GM23248 (cell line): ENCODE measurements around the gene EML4. TPM values are rescaled to one million over a fixed set of nuclear protein-coding genes. Genes with fewer than 3 reads are reported as not detected.

Experiments
- DNase-seq: peaks from one replicate; pipeline ENCODE4 v3.0.0-alpha.2; 2015
- H2AFZ ChIP-seq: fragments of 200-600 bp; sonication (generic); 2 replicates; pipeline ENCODE4 v1.6.1; 2016; ENCODE audit warnings: antibody characterized with exemption
- H3F3A ChIP-seq: fragments of 200-600 bp; sonication (generic); 2 replicates; pipeline ENCODE4 v1.6.1; 2016; ENCODE audit warnings: mild to moderate bottlenecking, antibody characterized with exemption, mixed run types; ENCODE audit not compliant: insufficient read depth
- H3K27ac ChIP-seq: fragments of 200-600 bp; sonication (generic); 2 replicates; pipeline ENCODE4 v1.5.1; 2016; ENCODE audit warnings: mild to moderate bottlenecking
- H3K27me3 ChIP-seq: fragments of 200-600 bp; sonication (generic); replicated peaks from 2 replicates; pipeline ENCODE4 v1.6.1; 2016; ENCODE audit warnings: mild to moderate bottlenecking; ENCODE audit not compliant: insufficient read depth
- H3K36me3 ChIP-seq: fragments of 200-600 bp; sonication (generic); 2 replicates; pipeline ENCODE4 v1.6.1; 2016; ENCODE audit warnings: low read depth, mild to moderate bottlenecking
- H3K4me1 ChIP-seq: fragments of 200-600 bp; sonication (generic); 2 replicates; pipeline ENCODE4 v1.6.1; 2016; ENCODE audit warnings: mild to moderate bottlenecking; ENCODE audit not compliant: insufficient read depth
- H3K4me2 ChIP-seq: fragments of 200-600 bp; sonication (generic); one replicate; pipeline ENCODE4 v1.6.1; 2016; ENCODE audit warnings: mild to moderate bottlenecking; ENCODE audit not compliant: unreplicated experiment
- H3K4me3 ChIP-seq: fragments of 200-600 bp; sonication (generic); 2 replicates; pipeline ENCODE4 v1.5.1; 2016; ENCODE audit warnings: mild to moderate bottlenecking
- H3K79me2 ChIP-seq: fragments of 200-600 bp; sonication (generic); 2 replicates; pipeline ENCODE4 v1.6.1; 2016; ENCODE audit warnings: mild to moderate bottlenecking; ENCODE audit not compliant: insufficient read depth
- H3K9ac ChIP-seq: fragments of 200-600 bp; sonication (generic); 2 replicates; pipeline ENCODE4 v1.6.1; 2016; ENCODE audit warnings: mild to moderate bottlenecking
- H3K9me2 ChIP-seq: fragments of 200-600 bp; sonication (generic); 2 replicates; pipeline ENCODE4 v1.6.1; 2016; ENCODE audit warnings: mixed run types, mild to moderate bottlenecking, moderate library complexity; ENCODE audit not compliant: insufficient read depth
- H3K9me3 ChIP-seq: fragments of 200-600 bp; sonication (generic); one replicate; pipeline ENCODE4 v1.6.1; 2017; ENCODE audit warnings: low read depth
- H4K20me1 ChIP-seq: fragments of 200-600 bp; sonication (generic); 2 replicates; pipeline ENCODE4 v1.6.0; 2016; ENCODE audit not compliant: insufficient read depth
- EZH2 ChIP-seq: fragments of 200-600 bp; sonication (generic); IDR thresholded peaks from 2 replicates; pipeline ENCODE4 v1.6.1; 2018; ENCODE audit warnings: antibody characterized with exemption, mild to moderate bottlenecking; ENCODE audit not compliant: insufficient read depth, poor library complexity, severe bottlenecking
- EZH2phosphoT487 ChIP-seq: fragments of 200-600 bp; sonication (generic); IDR thresholded peaks from 2 replicates; pipeline ENCODE4 v1.6.1; 2018; ENCODE audit warnings: antibody characterized with exemption, moderate library complexity, mild to moderate bottlenecking, low read depth; ENCODE audit not compliant: insufficient read depth
- WGBS, 2 experiments: methylation state at CpG; one replicate each; pipeline ENCODE4 v1.1.6; 2015 to 2017; ENCODE audit warnings: low lambda C conversion rate in 2 of 2, low coverage in 1 of 2; ENCODE audit errors: missing lambda C conversion rate in 2 of 2; 5-methylcytosine and 5-hydroxymethylcytosine counted together
- in situ Hi-C: fragments of 300-500 bp; cut with MboI; formaldehyde crosslinking; loops from 2 replicates; pipeline ENCODE4 v1.15.0; 2020
- polyA plus RNA-seq: library from polyadenylated mRNA; unstranded; fragments of >200 nt; fragmentation: Nextera tagmentation; extraction: Ambion mirVana; gene quantifications from 2 replicates; pipeline ENCODE4 v1.2.1, GENCODE V29; 2016
- total RNA-seq: library from RNA; depleted of rRNA; stranded (reverse); fragments of >200 nt; shearing (Covaris generic); gene quantifications from 2 replicates; pipeline ENCODE4 v1.2.3, GENCODE V29; 2014

The EML4 gene
- total and polyA plus RNA-seq, 2 experiments from 2014 or later = 19.3 to 21.7 TPM

GRCh38 chr2:42307180-42307579, 138.0 kb downstream of the EML4 start:
- H3K36me3 ChIP-seq = peaks cover 16% of the 10 kb centered on the region; the same call in 1 of the 2 replicates
- DNase-seq = no peak
- H3K27ac ChIP-seq = no peak overlapping the region
- no peaks in the 10 kb centered on the region for H3K4me1 ChIP-seq
- no peaks in the 10 kb centered on the region for H3K9me2 ChIP-seq
- H3K79me2 ChIP-seq = no peaks in the 10 kb centered on the region
- H4K20me1 ChIP-seq = no peaks in the 10 kb centered on the region
- H3F3A ChIP-seq = no peaks in the 10 kb centered on the region
- in situ Hi-C loops = loop anchor here (25.0 kb wide), 1 partner anchor 445 kb away; no protein-coding TSS in a partner anchor
- no peak overlapping the region for H2AFZ ChIP-seq
- H3K4me2 ChIP-seq = no peak overlapping the region
- no peaks in the 10 kb centered on the region for H3K9me3 ChIP-seq
- H3K27me3 ChIP-seq = no peaks in the 10 kb centered on the region
- TF ChIP-seq EZH2 (no peak), EZH2phosphoT487 (no peak)
- no peak overlapping the region for H3K9ac ChIP-seq
- no peak overlapping the region for H3K4me3 ChIP-seq

DNA sequence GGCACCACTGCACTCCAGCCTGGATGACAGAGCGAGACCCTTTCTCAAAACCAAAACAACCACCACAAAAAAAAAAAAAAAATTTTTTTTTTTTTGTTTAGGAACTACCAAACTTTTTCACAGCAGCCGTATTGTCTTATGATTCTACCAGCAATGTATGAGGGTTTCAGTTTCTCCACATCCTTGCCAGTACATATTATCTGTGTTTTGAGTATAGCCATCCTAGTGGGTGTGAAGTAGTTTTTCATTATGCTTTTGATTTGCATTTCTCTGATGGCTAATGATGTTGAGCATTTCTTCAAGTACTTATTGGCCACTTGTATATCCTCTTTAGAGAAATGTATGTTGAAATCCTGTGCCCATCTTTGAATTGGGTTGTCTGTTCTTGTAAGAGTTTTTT, 140.2 kb downstream of the EML4 start:
- Histone ChIP-seq H3K36me3 (peaks cover 9% of the 10 kb centered on the region; the same call in 1 of the 2 replicates), H2AFZ (no peak overlapping the region), H3K27ac (no peak overlapping the region), H3K4me1 (peaks cover 7% of the 10 kb centered on the region), H3K4me2 (no peak overlapping the region), H3F3A (peaks cover 10% of the 10 kb centered on the region), H3K79me2 (no peaks in the 10 kb centered on the region), H3K9ac (no peak overlapping the region), H3K4me3 (no peak overlapping the region), H3K27me3 (no peaks in the 10 kb centered on the region), H3K9me3 (no peaks in the 10 kb centered on the region), H4K20me1 (no peaks in the 10 kb centered on the region), H3K9me2 (no peaks in the 10 kb centered on the region)
- WGBS, 2 experiments = 91 to 100% methylated on average over 2 of the region's 2 CpGs
- DNase-seq = no peak
- TF ChIP-seq EZH2phosphoT487 = no peak
- no peak for TF ChIP-seq EZH2
- in situ Hi-C loops = loop anchor here (25.0 kb wide), 1 partner anchor 447 kb away; no protein-coding TSS in a partner anchor

- Histone ChIP-seq H3K4me3 (no peak overlapping the region), H3K9ac (no peak overlapping the region), H3K79me2 (no peaks in the 10 kb centered on the region), H4K20me1 (no peaks in the 10 kb centered on the region), H3K36me3 (peaks cover 6% of the 10 kb centered on the region; the same call in 1 of the 2 replicates), H3K4me1 (peaks cover 14% of the 10 kb centered on the region), H3K4me2 (no peak overlapping the region), H3K27ac (no peak overlapping the region), H3K9me2 (no peaks in the 10 kb centered on the region), H3F3A (peaks cover 16% of the 10 kb centered on the region), H3K27me3 (no peaks in the 10 kb centered on the region), H3K9me3 (no peaks in the 10 kb centered on the region), H2AFZ (no peak overlapping the region)
- WGBS, 2 experiments = 100% methylated on average over 1 of the region's 1 CpG
- no peak for TF ChIP-seq EZH2
- no peak for TF ChIP-seq EZH2phosphoT487
- in situ Hi-C loops = loop anchor here (25.0 kb wide), 1 partner anchor 448 kb away; no protein-coding TSS in a partner anchor
- no peak for DNase-seq
Measured at GRCh38 chr2:42310007-42310515, 140.9 kb downstream of the EML4 start.

DNA sequence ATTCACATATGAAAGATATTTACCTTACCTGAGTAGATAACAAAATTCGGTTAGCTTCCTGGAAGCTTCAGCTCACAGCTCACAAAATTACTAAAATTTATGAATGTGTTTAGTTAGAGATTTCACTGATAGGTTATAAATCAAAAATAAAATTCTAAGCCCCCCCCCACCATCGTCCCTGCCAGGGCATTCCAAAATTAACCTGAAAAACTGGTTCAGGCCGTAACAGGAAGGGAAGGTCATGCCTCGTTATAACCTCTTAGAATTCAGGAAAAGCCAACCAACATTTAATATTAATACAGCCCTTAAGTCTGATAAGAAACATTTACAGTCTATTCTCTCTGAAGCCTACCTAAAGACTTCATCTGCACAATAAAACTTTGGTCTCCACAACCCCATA, 143.0 kb downstream of the EML4 start:
- Histone ChIP-seq H3F3A (peaks cover 27% of the 10 kb centered on the region), H4K20me1 (no peaks in the 10 kb centered on the region), H3K36me3 (peaks cover under 1% of the 10 kb centered on the region; the same call in 1 of the 2 replicates), H3K9me3 (no peaks in the 10 kb centered on the region), H3K27me3 (no peaks in the 10 kb centered on the region), H2AFZ (no peak overlapping the region), H3K79me2 (no peaks in the 10 kb centered on the region), H3K4me1 (peaks cover 24% of the 10 kb centered on the region), H3K27ac (no peak overlapping the region), H3K4me2 (no peak overlapping the region), H3K4me3 (no peak overlapping the region), H3K9ac (no peak overlapping the region), H3K9me2 (no peaks in the 10 kb centered on the region)
- DNase-seq = no peak
- in situ Hi-C loops = loop anchor here (25.0 kb wide), 1 partner anchor 450 kb away; no protein-coding TSS in a partner anchor
- TF ChIP-seq EZH2 (no peak), EZH2phosphoT487 (no peak)
- 87% methylated on average over 4 of the region's 4 CpGs for WGBS, 2 experiments
